GM18508 (cell line): ENCODE measurements around the gene CCT8L2.
"Not testable (repeated sequence)": the region's sequence is repeated elsewhere in the genome, so short reads cannot be mapped to it uniquely, and the experiment has no call there.

Experiments
- ATAC-seq: cut with Tn5 transposase; IDR thresholded peaks from one replicate; pipeline ENCODE4 v1.9.1; 2021; ENCODE audit warnings: moderate number of reproducible peaks; ENCODE audit not compliant: insufficient read depth, unreplicated experiment

The CCT8L2 gene, protein sequence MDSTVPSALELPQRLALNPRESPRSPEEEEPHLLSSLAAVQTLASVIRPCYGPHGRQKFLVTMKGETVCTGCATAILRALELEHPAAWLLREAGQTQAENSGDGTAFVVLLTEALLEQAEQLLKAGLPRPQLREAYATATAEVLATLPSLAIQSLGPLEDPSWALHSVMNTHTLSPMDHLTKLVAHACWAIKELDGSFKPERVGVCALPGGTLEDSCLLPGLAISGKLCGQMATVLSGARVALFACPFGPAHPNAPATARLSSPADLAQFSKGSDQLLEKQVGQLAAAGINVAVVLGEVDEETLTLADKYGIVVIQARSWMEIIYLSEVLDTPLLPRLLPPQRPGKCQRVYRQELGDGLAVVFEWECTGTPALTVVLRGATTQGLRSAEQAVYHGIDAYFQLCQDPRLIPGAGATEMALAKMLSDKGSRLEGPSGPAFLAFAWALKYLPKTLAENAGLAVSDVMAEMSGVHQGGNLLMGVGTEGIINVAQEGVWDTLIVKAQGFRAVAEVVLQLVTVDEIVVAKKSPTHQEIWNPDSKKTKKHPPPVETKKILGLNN

DNA sequence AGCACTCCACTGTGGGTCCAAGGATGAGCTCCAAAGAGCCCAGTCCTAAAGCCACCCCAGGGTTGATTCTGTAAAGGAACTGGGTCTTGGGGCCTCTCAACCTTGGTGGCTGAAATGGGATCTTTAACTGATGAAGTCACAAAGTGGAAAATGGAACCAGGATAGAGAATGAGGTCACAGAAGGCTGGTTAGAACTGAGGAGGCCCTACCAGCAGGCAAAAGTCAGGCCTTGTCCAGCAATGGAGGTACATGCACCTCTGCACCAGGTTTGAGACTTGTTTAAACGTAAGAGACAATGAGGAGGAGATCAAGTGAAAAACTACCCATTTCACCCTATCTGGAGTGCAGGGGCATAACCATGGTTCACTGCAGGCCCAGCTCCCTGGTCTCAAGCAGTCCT, at the start of gene CCT8L2:
CCT8L2 (minus strand) TSS at position 101 of the 400 bp plus-strand sequence. CDS start 260 bp downstream, outside the sequence.
- ATAC-seq = not testable (repeated sequence)

DNA sequence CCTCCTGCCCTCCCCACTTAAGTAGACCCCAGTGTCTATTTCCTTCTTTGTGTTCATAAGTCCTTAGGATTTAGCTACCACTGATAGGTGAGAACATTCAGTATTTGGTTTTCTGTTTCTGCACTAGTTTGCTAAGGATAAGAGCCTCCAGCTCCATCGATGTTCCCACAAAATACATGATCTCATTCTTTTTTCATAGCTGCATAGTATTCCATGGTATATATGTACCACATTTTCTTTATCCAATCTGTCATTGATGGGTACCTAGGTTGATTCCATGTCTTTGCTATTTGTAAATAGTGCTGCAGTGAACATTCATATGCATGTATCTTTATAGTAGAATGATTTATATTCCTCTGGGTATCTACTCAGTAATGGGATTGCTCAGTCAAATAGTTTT, 42.8 kb upstream of the CCT8L2 start:
- ATAC-seq = not testable (repeated sequence)

DNA sequence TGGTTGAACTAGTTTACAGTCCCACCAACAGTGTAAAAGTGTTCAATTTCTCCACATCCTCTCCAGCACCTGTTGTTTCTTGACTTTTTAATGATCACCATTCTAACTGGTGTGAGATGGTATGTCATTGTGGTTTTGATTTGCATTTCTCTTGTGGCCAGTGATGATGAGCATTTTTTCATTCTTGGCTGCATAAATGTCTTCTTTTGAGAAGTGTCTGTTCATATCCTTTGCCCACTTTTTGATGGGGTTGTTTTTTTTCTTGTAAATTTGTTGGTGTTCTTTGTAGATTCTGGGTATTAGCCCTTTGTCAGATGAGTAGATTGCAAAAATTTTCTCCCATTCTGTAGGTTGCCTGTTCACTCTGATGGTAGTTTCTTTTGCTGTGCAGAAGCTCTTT, 41.5 kb upstream of the CCT8L2 start:
- not testable (repeated sequence) for ATAC-seq

DNA sequence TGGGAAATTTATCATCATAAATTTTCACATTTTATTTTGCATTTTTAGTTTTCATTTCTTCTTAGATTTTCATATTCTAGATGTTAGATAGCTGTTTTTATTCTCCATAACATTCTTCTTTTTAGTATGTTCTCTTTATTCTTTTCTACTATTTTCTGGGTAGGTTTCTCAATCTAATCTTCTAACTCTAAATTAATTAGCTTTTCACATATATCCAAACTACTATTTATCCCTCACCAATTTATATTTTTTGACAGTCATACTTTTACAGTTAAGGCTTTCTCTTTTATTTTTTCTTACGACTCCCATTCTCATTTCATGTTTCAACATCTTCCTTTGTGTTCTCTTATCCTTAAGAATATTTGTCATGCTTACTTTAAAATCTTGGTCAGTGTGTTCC, 35.9 kb upstream of the CCT8L2 start:
- not testable (repeated sequence) for ATAC-seq

DNA sequence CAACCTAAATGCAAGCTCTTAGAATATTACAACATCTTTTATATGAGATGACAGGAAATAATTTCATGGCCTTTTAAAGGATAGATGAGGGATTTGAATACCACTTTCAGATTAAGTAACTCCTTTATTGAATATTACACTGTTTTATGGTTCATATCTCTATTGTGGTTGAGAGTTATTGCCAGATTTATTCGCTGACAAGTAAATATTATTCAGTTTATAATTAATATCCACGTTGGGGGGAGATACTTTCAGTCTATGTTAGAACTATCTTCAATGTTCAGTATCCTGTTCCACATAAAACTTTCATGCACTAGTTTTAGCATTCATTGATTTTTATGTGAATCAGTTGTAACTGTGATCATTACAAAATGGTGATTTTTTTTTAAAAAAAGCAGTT, 32.4 kb upstream of the CCT8L2 start:
- not testable (repeated sequence) for ATAC-seq

DNA sequence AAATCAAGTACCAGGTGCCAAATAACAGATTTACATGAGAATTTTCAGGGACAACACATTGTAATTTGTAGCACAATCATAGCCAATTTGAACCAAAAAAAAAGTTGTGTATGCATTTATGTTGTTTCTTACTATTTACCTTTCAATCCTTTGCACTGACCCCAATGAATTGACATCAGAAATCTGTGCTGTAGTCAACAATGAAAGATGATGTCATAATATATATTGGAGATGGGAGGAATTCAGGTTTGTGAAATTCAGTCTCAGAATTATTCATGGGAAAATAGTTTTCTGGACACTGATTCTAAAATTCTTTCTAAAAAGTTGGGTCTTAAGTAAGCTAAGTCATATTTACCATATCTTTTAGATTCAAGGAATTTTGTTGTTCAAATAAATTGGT, 31.0 kb upstream of the CCT8L2 start:
- not testable (repeated sequence) for ATAC-seq

DNA sequence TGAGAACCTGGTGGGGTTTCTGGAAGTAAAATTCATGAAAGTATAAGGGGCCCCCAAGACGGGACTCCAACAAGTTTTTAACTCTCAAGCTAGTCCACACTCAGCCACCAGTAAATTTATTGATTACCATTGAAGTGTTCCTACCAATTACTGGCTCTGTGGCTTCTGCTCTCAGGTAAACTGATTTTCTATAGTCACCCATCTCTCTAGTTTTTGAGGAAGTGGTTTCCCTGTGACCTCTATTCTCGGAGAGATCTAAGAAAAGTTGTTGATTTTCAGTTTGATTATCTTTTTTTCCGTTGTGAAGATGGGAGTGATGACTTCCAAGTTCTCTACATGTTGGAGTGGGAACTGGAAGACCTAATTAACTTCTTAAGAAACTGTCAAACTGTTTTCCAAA, 24.9 kb upstream of the CCT8L2 start:
- ATAC-seq = not testable (repeated sequence)

DNA sequence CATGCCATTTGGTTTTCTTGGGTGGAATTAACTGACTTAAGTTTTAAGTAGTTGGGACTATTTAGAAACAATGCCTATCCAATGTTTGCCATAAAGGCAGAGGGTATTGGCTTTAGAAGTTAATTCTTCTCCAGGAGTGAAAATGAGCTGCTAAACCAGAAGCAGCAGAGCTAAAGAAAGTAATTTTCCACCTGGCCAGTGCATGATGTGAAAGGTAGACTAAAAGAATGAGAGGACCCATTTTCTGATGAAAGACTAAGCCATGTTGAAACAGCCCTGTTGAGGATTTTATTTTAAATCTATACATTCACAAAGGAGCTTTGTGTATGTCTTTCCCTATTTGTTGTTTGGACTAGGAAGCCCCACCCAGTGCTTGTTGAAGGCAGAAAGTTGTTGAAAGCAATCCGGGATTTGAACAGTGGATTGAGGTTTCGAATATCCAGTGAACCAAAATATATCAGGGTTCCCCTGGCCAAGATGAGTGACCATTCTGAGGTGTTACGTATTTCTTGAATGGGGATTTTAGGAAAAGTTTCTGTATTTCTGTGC, 23.9 kb upstream of the CCT8L2 start:
- not testable (repeated sequence) for ATAC-seq

DNA sequence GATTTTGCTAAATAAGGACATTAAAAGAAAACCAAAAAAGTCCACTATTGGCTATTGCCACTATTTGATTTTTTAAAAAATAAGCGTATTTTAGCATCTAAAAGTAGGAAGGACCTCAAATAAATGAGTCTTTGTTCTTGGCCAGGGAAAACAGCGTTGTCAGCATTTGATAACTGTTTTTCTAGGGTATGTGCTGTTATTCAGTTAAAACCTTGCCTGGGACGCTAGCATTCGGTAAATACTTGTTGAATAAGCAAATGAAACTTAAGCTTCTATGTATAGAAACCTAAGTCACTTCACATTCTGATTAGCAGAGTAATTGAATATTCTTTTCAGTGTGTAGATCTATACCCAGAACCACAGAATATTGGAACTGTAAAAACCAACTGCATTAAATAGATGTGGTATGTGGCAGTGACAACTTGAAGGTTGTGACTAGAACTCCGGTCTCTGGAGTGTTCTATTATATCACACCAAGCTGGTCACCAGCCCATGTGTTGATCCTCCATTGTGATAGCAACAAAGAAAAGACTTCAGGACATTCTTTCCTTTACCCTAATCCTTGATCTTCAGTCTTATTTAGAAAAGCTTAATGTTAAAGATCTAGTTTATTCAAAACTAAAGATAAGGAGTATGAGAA, 23.1 kb upstream of the CCT8L2 start:
- ATAC-seq = not testable (repeated sequence)

DNA sequence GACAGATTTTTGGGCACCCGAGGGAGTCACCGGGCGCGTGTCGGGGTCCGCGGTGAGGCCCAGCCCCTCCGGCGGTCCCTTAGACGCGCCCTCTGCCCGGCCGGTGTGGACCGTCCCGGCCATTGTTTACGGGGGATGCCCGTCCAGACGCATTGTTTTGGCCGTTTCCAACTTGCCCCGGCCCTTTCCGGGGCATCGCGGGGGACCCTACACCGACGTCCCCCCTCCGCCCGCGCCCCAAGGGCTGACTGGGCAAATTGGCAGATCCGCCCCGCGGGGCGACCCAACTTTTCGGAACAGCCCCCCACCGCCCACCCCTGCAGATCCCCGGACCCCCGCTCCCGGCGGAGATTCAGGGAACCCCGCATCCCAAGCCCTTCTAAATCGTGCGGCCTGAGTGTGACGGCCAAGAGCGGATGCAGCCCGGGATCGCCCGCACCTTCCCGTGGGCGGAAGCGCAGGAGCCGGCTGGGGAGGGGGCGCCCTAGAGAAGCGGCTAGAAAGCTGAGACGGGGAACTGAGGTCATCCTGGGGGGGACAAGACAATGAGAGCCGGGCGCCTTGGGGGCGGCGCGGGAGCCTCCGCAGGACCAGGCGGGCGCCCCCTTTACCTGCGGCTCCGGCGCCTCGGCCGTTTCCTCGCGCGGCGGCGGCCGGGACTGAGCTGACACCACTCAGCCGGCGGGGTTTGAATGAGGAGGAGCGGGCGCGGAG, 17.1 kb upstream of the CCT8L2 start:
- ATAC-seq = no peak

DNA sequence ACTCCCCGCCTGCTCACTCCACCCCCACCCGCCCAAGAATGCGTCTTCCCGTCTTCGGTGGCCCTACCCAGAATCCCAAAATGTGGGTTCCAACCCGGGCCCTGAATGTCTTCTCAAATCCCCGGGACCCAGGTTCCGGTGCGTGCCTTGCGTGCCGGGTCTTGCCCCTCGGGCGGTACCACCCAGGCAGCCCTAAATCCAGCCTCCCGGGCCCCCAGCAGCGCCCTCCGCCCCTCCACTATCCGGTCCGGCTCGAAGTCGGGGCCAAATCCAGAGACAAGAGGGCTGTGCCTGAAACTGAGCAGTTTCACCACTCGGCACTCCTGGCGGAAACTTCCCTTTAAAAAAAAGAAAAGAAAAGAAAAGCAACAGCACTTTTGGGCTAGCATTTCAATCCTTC, 16.3 kb upstream of the CCT8L2 start:
- ATAC-seq = no peak

DNA sequence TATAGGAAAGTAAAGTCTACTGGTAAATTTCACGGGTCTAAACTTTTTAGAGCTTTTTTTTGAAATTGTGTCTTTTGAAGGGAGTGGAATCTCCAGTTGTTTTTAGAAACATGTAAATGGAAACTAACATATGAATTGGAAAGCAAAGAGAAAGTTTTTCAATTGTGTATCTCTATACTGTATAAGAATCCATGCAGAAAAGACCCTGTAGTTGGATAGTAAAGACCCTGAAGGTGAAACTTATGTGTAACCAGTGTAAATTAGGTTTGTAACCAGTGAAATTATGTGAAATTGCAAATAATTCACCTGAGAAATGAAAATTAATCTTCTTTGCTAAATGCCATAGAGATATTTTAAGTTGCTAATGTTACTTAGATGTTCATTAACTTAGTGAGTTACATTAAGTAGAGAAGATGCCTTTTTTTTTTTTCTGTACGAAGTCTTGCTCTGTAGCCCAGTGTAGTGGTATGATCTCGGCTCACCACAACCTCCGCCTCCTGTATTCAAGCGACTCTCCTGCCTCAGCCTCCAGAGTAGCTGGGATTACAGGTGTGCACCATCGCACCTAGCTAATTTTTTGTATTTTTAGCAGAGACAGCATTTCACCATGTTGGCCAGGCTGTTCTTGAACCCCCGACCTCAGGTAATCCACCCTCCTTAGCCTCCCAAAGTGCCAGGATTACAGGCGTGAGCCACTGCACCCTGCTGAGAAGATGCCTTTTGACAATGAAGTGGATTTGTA, 11.8 kb upstream of the CCT8L2 start:
- ATAC-seq = not testable (repeated sequence)

DNA sequence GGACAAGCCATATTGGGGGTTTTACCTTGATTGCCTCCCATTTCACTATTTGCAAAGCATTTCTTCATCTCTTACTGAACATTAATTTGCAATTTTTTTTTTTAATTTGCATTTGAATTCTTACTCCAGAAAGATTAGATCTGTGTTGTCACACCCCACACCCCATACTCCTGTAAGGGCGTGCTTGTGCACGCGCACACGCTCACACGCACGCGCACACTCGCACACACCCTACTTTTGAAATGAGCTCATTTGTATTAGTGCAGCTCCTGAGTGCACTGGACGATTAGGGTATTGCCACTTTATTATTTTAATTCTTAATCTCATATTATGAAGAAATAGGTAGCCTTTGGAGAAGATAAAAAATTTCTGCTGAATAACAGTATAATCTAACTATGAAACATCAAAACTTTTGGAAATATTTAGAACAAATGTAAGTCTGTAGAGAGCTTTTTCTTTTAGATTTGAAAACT, 11.2 kb upstream of the CCT8L2 start:
- ATAC-seq = not testable (repeated sequence)

DNA sequence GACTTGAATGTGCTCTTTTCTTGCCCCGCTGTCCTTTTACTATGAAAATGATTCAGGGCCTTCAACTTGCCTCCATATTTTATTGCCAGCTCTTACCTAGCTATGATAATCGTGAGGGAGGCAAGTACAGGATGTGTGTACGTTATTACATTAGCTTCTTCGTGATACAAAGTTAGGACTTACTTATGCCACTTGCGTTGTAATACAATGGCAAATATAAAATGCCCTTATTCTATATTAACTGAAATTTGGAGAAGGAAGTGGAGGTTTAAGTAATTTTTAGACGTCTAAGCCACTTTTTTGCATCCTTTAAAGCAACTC, 10.8 kb upstream of the CCT8L2 start:
- ATAC-seq = no peak

DNA sequence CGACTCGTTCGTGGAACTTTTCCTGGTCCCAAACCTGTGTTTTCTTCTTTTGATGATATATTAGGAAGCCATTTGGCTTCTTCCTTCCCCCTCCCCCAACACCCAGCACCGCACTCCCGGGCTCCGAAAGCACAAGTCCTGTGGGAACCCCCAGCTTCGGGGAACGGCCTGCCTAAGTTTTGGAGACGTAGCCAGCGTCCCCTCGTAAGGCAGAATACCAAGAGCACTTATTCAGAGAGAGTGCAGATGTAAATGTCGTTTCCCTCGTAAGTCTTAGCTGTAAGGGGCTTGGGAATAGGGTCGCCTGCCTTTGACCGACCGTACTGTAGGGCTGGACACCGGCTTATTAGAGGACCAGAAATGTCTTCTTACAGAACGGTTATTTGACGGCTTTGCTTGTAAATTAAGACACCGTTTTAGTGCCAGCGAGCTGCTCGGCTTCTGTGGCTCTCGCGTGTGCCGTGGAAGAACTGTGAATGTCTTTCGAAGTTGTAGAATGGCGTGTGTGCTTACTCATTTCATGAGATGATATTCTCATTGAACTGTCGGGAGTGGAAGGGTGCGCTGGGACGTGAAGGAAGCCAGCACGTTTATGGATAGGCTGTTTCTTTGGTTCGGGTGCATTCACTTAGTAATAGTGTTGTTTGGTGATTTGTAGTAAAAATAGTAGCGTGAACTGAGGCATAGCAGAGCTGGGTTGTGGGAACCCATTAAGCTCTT, 10.3 kb upstream of the CCT8L2 start:
- ATAC-seq = not testable (repeated sequence)

DNA sequence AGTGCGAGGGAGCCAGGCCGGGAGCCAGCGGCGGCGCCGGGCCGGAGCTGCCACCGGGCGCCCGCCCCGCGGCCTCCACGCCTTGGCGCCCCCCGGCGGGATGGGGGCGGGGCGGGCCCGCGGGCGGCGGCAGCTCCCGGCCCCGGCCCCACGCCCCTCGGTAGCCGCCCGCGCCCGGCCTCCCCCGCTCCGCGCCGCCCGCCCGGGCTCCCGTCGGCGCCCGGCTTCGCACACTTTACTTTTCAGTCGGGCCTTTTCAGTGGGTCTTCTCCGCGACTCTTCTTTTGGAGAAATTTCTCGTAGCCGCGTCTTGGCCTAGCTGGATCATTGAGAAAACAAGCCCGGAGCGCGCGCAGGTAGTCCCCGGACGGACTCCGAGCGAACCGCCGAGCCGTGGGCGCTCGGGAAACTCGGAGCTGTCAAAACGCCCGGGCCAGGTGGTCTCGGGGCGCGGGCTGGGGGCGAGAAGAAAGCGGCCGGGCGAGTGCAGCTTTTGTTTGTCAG, 9.7 kb upstream of the CCT8L2 start:
- not testable (repeated sequence) for ATAC-seq

DNA sequence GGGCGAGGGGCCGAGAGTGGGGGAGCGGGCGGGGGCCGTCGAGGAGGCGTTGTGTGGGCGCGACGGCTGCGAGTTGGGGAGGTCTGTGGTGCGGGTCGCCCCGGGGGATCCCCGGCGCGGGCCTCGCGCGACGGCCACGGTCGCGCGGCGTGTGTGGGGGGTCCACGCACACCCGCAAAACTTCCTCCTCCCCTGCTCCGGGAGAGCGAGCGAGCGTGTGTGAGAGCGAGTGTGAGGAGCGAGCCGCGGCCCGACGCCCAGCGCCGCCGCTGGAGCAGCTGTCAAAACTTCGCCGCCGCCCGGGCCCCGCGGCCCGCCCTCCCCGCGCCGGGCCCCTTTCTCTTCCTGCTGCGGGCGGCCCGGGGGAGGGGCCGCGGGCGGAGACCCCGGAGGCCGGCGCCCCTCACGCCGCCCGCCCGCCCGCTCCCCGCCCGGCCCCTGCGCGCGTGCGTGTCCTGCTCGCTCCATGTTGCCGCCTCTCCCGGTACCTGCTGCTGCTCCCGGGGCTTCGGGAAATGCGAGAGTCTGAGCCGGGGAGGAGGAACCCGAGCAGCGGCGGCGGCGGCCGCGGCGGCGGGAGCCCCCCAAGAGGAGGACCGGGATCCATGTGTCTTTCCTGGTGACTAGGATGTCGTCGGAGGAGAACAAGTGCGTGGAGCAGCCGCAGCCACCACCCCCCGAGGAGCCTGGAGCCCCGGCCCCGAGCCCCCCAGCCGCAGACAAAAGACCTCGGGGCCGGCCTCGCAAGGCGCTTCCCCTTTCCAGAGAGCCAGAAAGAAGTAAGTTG, 9.0 kb upstream of the CCT8L2 start:
- ATAC-seq = no peak
